ENCODE data around the gene NR6A1. TPM values are rescaled to one million over a fixed set of nuclear protein-coding genes. Genes with fewer than 3 reads are reported as not detected.

The NR6A1 gene
- total RNA-seq, 1 experiment from 2014 or later: 99.3 TPM

DNA sequence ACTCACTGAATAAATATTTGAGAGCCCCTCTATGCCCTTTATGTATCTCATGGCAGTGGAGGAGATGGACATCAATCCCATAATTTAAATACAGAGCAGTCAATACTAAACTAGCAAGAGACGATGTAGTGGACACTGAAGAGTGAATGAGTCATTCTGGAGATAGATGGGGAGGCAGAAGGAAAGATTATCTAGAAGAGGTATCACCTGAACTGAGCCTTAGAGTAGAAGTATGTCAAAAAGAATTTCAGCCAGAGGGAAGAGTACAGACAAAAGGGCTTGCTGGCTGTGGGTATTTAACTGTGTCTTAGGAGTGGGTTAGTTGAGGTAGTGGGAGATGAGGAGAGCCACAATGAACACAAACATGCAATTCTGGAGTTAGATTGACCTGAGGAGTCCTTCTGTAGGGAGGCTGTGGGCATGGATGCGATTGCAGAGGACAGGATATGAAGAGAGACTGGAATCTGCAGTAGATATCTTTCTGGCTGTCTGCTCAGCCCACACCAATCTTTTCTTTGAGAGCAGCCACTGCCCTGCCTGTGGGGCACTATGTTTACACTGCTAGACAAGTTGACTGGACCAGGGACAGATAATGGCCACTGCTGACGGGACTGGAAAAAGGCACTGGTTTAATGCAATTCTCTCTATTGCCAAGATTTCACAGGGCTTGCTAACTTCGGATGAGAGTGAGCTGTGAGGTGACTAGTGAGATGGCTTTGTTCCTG, 200.0 kb downstream of the NR6A1 start:
- no peak overlapping the region for H2BK12ac ChIP-seq (ENCODE audit: insufficient read length, low read depth, low read length)
- H3K56ac ChIP-seq (ENCODE audit: insufficient read length, low read depth, low read length): no peak overlapping the region
- peaks cover 35 to 49% of the 10 kb centered on the region in 2 experiments for H3K4me1 Mint-ChIP-seq
- no CpG with 5 or more reads among the region's 4 CpGs for WGBS (ENCODE audit: extremely low coverage, insufficient read length, low lambda C conversion rate)
- H3K27ac ChIP-seq (ENCODE audit: insufficient read length, low read depth, low read length): no peak overlapping the region
- no peaks in the 10 kb centered on the region for H3K9me3 Mint-ChIP-seq
- peak overlapping the region; percentile 0 to 26 (median 24); a peak in 3 of 7 replicates for H3K27ac Mint-ChIP-seq
- TF ChIP-seq, protein P1, sequence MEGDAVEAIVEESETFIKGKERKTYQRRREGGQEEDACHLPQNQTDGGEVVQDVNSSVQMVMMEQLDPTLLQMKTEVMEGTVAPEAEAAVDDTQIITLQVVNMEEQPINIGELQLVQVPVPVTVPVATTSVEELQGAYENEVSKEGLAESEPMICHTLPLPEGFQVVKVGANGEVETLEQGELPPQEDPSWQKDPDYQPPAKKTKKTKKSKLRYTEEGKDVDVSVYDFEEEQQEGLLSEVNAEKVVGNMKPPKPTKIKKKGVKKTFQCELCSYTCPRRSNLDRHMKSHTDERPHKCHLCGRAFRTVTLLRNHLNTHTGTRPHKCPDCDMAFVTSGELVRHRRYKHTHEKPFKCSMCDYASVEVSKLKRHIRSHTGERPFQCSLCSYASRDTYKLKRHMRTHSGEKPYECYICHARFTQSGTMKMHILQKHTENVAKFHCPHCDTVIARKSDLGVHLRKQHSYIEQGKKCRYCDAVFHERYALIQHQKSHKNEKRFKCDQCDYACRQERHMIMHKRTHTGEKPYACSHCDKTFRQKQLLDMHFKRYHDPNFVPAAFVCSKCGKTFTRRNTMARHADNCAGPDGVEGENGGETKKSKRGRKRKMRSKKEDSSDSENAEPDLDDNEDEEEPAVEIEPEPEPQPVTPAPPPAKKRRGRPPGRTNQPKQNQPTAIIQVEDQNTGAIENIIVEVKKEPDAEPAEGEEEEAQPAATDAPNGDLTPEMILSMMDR (conservative IDR thresholded peaks at IDR 0.05): no peak
- H4K8ac ChIP-seq (replicated peaks; ENCODE audit: insufficient read length, low read depth, low read length): no peak overlapping the region
- no peak overlapping the region for H3K4me3 Mint-ChIP-seq
- H3K4ac ChIP-seq (ENCODE audit: low read depth, low read length): no peak overlapping the region
- H3K9me3 ChIP-seq (ENCODE audit: control insufficient read depth, low read depth, low read length): no peaks in the 10 kb centered on the region
- H4K91ac ChIP-seq (ENCODE audit: insufficient read length, low read depth, low read length): no peak overlapping the region
- peaks cover 13% of the 10 kb centered on the region; the same call in 1 of the 2 replicates for H3K4me1 ChIP-seq (ENCODE audit: insufficient read depth, low read length)
- H3K36me3 Mint-ChIP-seq (ENCODE audit: insufficient read depth in 1 of 3, low read depth in 3 of 3): peaks cover 0 to 3% (median 2%) of the 10 kb centered on the region in 3 experiments; a peak in 3 of 7 replicates
- no peak overlapping the region for H2AFZ ChIP-seq (ENCODE audit: low read length)
- no peaks in the 10 kb centered on the region for H3K23me2 ChIP-seq (ENCODE audit: insufficient read length, low read depth, low read length, poor library complexity, severe bottlenecking)
- no peak overlapping the region for H2BK20ac ChIP-seq (ENCODE audit: low read depth, low read length, poor library complexity, severe bottlenecking)
- no peak for DNase-seq
- no peak overlapping the region for H3K4me2 ChIP-seq (ENCODE audit: insufficient read depth, insufficient read length, low read length)
- no peak overlapping the region for H3K14ac ChIP-seq (ENCODE audit: insufficient read depth, low read length)
- no peaks in the 10 kb centered on the region for H3K27me3 ChIP-seq (ENCODE audit: insufficient read depth, low read length)
- H3K79me1 ChIP-seq (ENCODE audit: insufficient read depth, low read depth, low read length, poor library complexity, severe bottlenecking): no peaks in the 10 kb centered on the region
- no peaks in the 10 kb centered on the region for H3K27me3 Mint-ChIP-seq (ENCODE audit: low read depth)
- no peak overlapping the region for H2BK120ac ChIP-seq (ENCODE audit: low read depth, low read length, poor library complexity, severe bottlenecking)
- no peaks in the 10 kb centered on the region for H4K20me1 ChIP-seq (ENCODE audit: control insufficient read depth, insufficient read depth, insufficient read length)
- H2BK5ac ChIP-seq (ENCODE audit: insufficient read length, low read length): no peak overlapping the region
- no peak overlapping the region for H3K23ac ChIP-seq (ENCODE audit: insufficient read length, low read depth, low read length)
- H2BK15ac ChIP-seq (ENCODE audit: low read depth, low read length): no peak overlapping the region
- no peak overlapping the region for H4K5ac ChIP-seq (ENCODE audit: insufficient read length, low read depth, low read length)
- H3K18ac ChIP-seq (ENCODE audit: insufficient read length, low read depth, low read length): no peak overlapping the region
- no peak overlapping the region for H2AK5ac ChIP-seq (ENCODE audit: insufficient read length, low read length)
- no peaks in the 10 kb centered on the region for H3K79me2 ChIP-seq (ENCODE audit: insufficient read depth, low read length)
- H3T11ph ChIP-seq (ENCODE audit: low read length): no peak overlapping the region
- no peak overlapping the region for H3K9ac ChIP-seq (ENCODE audit: extremely low read depth, insufficient read length, low read length)

Measured in H9 (cell line).